NCI-H2227 (cell line): ENCODE measurements around the gene KIAA1958.
A peak's percentile ranks its signal among the peaks of the same experiment; 100 is the strongest.
"Not testable (repeated sequence)": the region's sequence is repeated elsewhere in the genome, so short reads cannot be mapped to it uniquely, and the experiment has no call there.

Source experiments
- DNase-seq: peaks from one replicate; lab custom pipeline; 2025; ENCODE audit not compliant: unreplicated experiment; lab: John Stamatoyannopoulos, UW

KIAA1958 gene

GRCh38 chr9:112642126-112642525 is 155.5 kb downstream of the KIAA1958 start:
- DNase-seq = no peak

GRCh38 chr9:112647596-112647995 is 161.0 kb downstream of the KIAA1958 start:
- no peak for DNase-seq

GRCh38 chr9:112648624-112649023 is 162.0 kb downstream of the KIAA1958 start:
- no peak for DNase-seq

GRCh38 chr9:112654282-112654681 is 167.7 kb downstream of the KIAA1958 start:
- no peak for DNase-seq

- no peak for DNase-seq
Measured at GRCh38 chr9:112655668-112656067, 169.0 kb downstream of the KIAA1958 start.

- no peak for DNase-seq
Measured at GRCh38 chr9:112659906-112660305, 173.3 kb downstream of the KIAA1958 start.

GRCh38 chr9:112663681-112664080 is 177.1 kb downstream of the KIAA1958 start:
- DNase-seq = no peak

- no peak for DNase-seq
Measured at GRCh38 chr9:112664531-112664930, 177.9 kb downstream of the KIAA1958 start.

- no peak for DNase-seq
Measured at GRCh38 chr9:112665347-112665746, 178.7 kb downstream of the KIAA1958 start.

GRCh38 chr9:112669326-112669725 is 182.7 kb downstream of the KIAA1958 start:
- DNase-seq = no peak

GRCh38 chr9:112670991-112671625 is 184.5 kb downstream of the KIAA1958 start:
- no peak for DNase-seq

- not testable (repeated sequence) for DNase-seq
Measured at GRCh38 chr9:112673221-112673620, 186.6 kb downstream of the KIAA1958 start.

GRCh38 chr9:112677040-112677439 is 190.4 kb downstream of the KIAA1958 start:
- no peak for DNase-seq

- DNase-seq = no peak
Measured at GRCh38 chr9:112680731-112681402, 194.2 kb downstream of the KIAA1958 start.

GRCh38 chr9:112689161-112689740 is 202.6 kb downstream of the KIAA1958 start:
- no peak for DNase-seq

GRCh38 chr9:112694706-112695555 is 208.3 kb downstream of the KIAA1958 start:
- DNase-seq = no peak

- DNase-seq = no peak
Measured at GRCh38 chr9:112696461-112696860, 209.8 kb downstream of the KIAA1958 start.

- DNase-seq = no peak
Measured at GRCh38 chr9:112699230-112699629, 212.6 kb downstream of the KIAA1958 start.

GRCh38 chr9:112700085-112700484 is 213.5 kb downstream of the KIAA1958 start:
- DNase-seq = no peak

GRCh38 chr9:112703304-112703703 is 216.7 kb downstream of the KIAA1958 start:
- DNase-seq = no peak

GRCh38 chr9:112705768-112706427 is 219.3 kb downstream of the KIAA1958 start:
- DNase-seq = peak; percentile 64
